H1 (cell line): ENCODE data around the gene SBF2. TPM values are rescaled to one million over a fixed set of nuclear protein-coding genes. Genes with fewer than 3 reads are reported as not detected.

Experiments
- CTCF ChIA-PET: fragments of 300-600 bp; sonication (Branson Sonifier 250); formaldehyde crosslinking; loops from one replicate; lab custom pipeline; 2021; ENCODE audit not compliant: partially characterized antibody; lab: Charles Lee
- POLR2A ChIA-PET: fragments of 300-600 bp; sonication (Branson Sonifier 250); formaldehyde crosslinking; loops from one replicate; lab custom pipeline; 2021; ENCODE audit warnings: inconsistent platforms; ENCODE audit not compliant: partially characterized antibody; lab: Charles Lee
- DNase-seq, 2 experiments: peaks; one replicate each; pipeline versions ENCODE4 v3.0.0 to v3.0.0-alpha.2; 2010 to 2022; ENCODE audit warnings: low spot score in 2 of 2, low read depth in 1 of 2, mixed read lengths in 1 of 2
- FAIRE-seq: peaks from 2 replicates; lab custom pipeline; 2011; peaks lifted over from hg19 to GRCh38; lab: Jason Lieb, UNC
- H2AFZ ChIP-seq: 2 replicates; pipeline ENCODE4 v1.8.1; 2012; ENCODE audit warnings: low read length, inconsistent platforms
- H2AK5ac ChIP-seq: 2 replicates; pipeline ENCODE4 v1.6.1; 2013; ENCODE audit warnings: low read depth, low read length
- H2BK120ac ChIP-seq: replicated peaks from 2 replicates; pipeline ENCODE3; 2013; ENCODE audit warnings: low read depth, low read length, inconsistent platforms
- H2BK12ac ChIP-seq: 2 replicates; pipeline ENCODE4 v1.6.1; 2013; ENCODE audit warnings: low read depth, low read length
- H2BK15ac ChIP-seq: 2 replicates; pipeline ENCODE4 v1.6.1; 2013; ENCODE audit warnings: low read length
- H2BK20ac ChIP-seq: 2 replicates; pipeline ENCODE4 v1.6.1; 2013; ENCODE audit warnings: low read length
- H2BK5ac ChIP-seq: 2 replicates; pipeline ENCODE4 v1.6.1; 2013; ENCODE audit warnings: low read depth, low read length
- H3K14ac ChIP-seq: 2 replicates; pipeline ENCODE4 v1.6.1; 2013; ENCODE audit warnings: inconsistent platforms; ENCODE audit not compliant: insufficient read length
- H3K18ac ChIP-seq: 2 replicates; pipeline ENCODE4 v1.6.1; 2013; ENCODE audit warnings: low read length; ENCODE audit errors: extremely low read depth
- H3K23ac ChIP-seq: 2 replicates; pipeline ENCODE4 v1.6.1; 2013; ENCODE audit warnings: inconsistent platforms; ENCODE audit not compliant: insufficient read length
- H3K23me2 ChIP-seq: 2 replicates; pipeline ENCODE4 v1.6.1; 2013; ENCODE audit warnings: low read depth, low read length
- H3K27ac ChIP-seq: 2 replicates; pipeline ENCODE4 v1.6.1; 2011; ENCODE audit warnings: low read depth, low read length, inconsistent platforms
- H3K27me3 ChIP-seq, 4 experiments: replicated peaks in 1 of 4; 1 replicate in 1 of 4; 2 replicates in 3 of 4; pipeline versions ENCODE4 v1.6.1 to v1.8.1; 2011 to 2013; ENCODE audit warnings: low read length in 3 of 4, mild to moderate bottlenecking in 3 of 4, inconsistent platforms in 2 of 4, mixed read lengths in 2 of 4, moderate library complexity in 1 of 4; ENCODE audit not compliant: control insufficient read depth in 3 of 4, insufficient read depth in 3 of 4; ENCODE audit errors: extremely low read depth in 1 of 4
- H3K36me3 ChIP-seq, 4 experiments: 2 replicates each; pipeline versions ENCODE4 v1.6.1 to v1.8.1; 2011 to 2013; ENCODE audit warnings: mild to moderate bottlenecking in 4 of 4, low read length in 3 of 4, moderate library complexity in 2 of 4, control low read depth in 1 of 4, inconsistent platforms in 1 of 4; ENCODE audit not compliant: insufficient read depth in 4 of 4, control insufficient read depth in 2 of 4
- H3K4ac ChIP-seq: replicated peaks from 2 replicates; pipeline ENCODE3; 2013; ENCODE audit warnings: low read length, low read depth, mixed read lengths, inconsistent platforms; ENCODE audit not compliant: insufficient read length
- H3K4me1 ChIP-seq, 4 experiments: replicated peaks in 1 of 4; 1 replicate in 1 of 4; 2 replicates in 3 of 4; pipeline versions ENCODE4 v1.6.1 to v1.8.1; 2011 to 2013; ENCODE audit warnings: low read length in 3 of 4, inconsistent platforms in 2 of 4, mixed read lengths in 1 of 4; ENCODE audit not compliant: insufficient read depth in 4 of 4, control insufficient read depth in 3 of 4
- H3K4me2 ChIP-seq, 2 experiments: 2 replicates each; pipeline versions ENCODE4 v1.6.1 to v1.8.1; 2011 to 2013; ENCODE audit warnings: low read depth in 2 of 2, low read length in 2 of 2, control low read depth in 1 of 2, inconsistent platforms in 1 of 2, mild to moderate bottlenecking in 1 of 2; ENCODE audit not compliant: insufficient read depth in 1 of 2
- H3K4me3 ChIP-seq, 4 experiments: fragments of 200-600, 300-600 bp in 1 of 4; sonication (generic), shearing (Covaris generic), sonication (Bioruptor Twin) in 1 of 4; 2 replicates each; pipeline versions ENCODE4 v1.5.1 to v1.8.1; 2011 to 2016; ENCODE audit warnings: low read length in 4 of 4, low read depth in 3 of 4, control low read depth in 2 of 4, inconsistent platforms in 2 of 4, mild to moderate bottlenecking in 2 of 4, mixed read lengths in 1 of 4, moderate library complexity in 1 of 4; ENCODE audit not compliant: insufficient read depth in 2 of 4; ENCODE audit errors: extremely low read depth in 1 of 4
- H3K56ac ChIP-seq: replicated peaks from 2 replicates; pipeline ENCODE3; 2013; ENCODE audit warnings: low read depth, mild to moderate bottlenecking, mixed read lengths, low read length, inconsistent platforms; ENCODE audit not compliant: insufficient read length
- H3K79me1 ChIP-seq: 2 replicates; pipeline ENCODE4 v1.6.1; 2013; ENCODE audit warnings: low read depth, low read length, control low read depth
- H3K79me2 ChIP-seq, 2 experiments: 2 replicates each; pipeline versions ENCODE4 v1.6.1 to v1.8.1; 2012 to 2013; ENCODE audit warnings: low read length in 2 of 2, mild to moderate bottlenecking in 2 of 2, inconsistent platforms in 1 of 2; ENCODE audit not compliant: insufficient read depth in 2 of 2, control insufficient read depth in 1 of 2
- H3K9ac ChIP-seq, 4 experiments: replicated peaks in 1 of 4; 1 replicate in 1 of 4; 2 replicates in 3 of 4; pipeline versions ENCODE4 v1.6.1 to v1.8.1; 2011 to 2013; ENCODE audit warnings: low read depth in 3 of 4, low read length in 3 of 4, control low read depth in 2 of 4, mild to moderate bottlenecking in 2 of 4, moderate library complexity in 2 of 4, inconsistent platforms in 1 of 4; ENCODE audit errors: extremely low read depth in 1 of 4
- H3K9me3 ChIP-seq, 2 experiments: 2 replicates each; pipeline versions ENCODE4 v1.6.1 to v1.8.1; 2012 to 2013; ENCODE audit warnings: mild to moderate bottlenecking in 2 of 2, moderate library complexity in 2 of 2, control low read depth in 1 of 2, inconsistent platforms in 1 of 2, low read depth in 1 of 2, low read length in 1 of 2, mixed read lengths in 1 of 2; ENCODE audit not compliant: insufficient read depth in 2 of 2
- H4K20me1 ChIP-seq, 2 experiments: replicated peaks in 1 of 2; 2 replicates each; pipeline versions ENCODE3 to v1.8.1; 2011 to 2013; ENCODE audit warnings: inconsistent platforms in 2 of 2, low read length in 2 of 2, mild to moderate bottlenecking in 1 of 2; ENCODE audit not compliant: insufficient read depth in 2 of 2, control insufficient read depth in 1 of 2
- H4K5ac ChIP-seq: 2 replicates; pipeline ENCODE4 v1.6.1; 2013; ENCODE audit warnings: low read length, low read depth, mixed read lengths, inconsistent platforms; ENCODE audit not compliant: insufficient read length
- H4K8ac ChIP-seq: 2 replicates; pipeline ENCODE4 v1.8.0; 2013; ENCODE audit warnings: mild to moderate bottlenecking, moderate library complexity, low read length, inconsistent platforms; ENCODE audit not compliant: insufficient read depth; ENCODE audit errors: extremely low read depth
- H4K91ac ChIP-seq: replicated peaks from 2 replicates; pipeline ENCODE3; 2013; ENCODE audit warnings: low read length, mixed read lengths, inconsistent platforms; ENCODE audit not compliant: insufficient read length
- CHD2 ChIP-seq: IDR thresholded peaks from 2 replicates; pipeline ENCODE4 v1.6.1; 2012; ENCODE audit warnings: low read length, improper control_type of control experiment
- FOSL1 ChIP-seq: IDR thresholded peaks from 2 replicates; pipeline ENCODE4 v1.6.1; 2011; ENCODE audit warnings: mild to moderate bottlenecking, low read depth, low read length, moderate library complexity; ENCODE audit not compliant: insufficient read depth
- GTF2F1 ChIP-seq: IDR thresholded peaks from 2 replicates; pipeline ENCODE4 v1.6.1; 2012; ENCODE audit warnings: low read depth, low read length, improper control_type of control experiment, borderline replicate concordance
- JUN ChIP-seq: IDR thresholded peaks from 2 replicates; pipeline ENCODE4 v1.6.1; 2011; ENCODE audit warnings: low read depth, mild to moderate bottlenecking, improper control_type of control experiment, low read length
- KDM1A ChIP-seq: fragments of 200-600, 300-600 bp; sonication (generic); IDR thresholded peaks from 2 replicates; pipeline ENCODE4 v1.7.1; 2016; ENCODE audit warnings: mild to moderate bottlenecking, low read length, borderline replicate concordance
- NANOG ChIP-seq: IDR thresholded peaks from 2 replicates; pipeline ENCODE4 v1.6.1; 2011; ENCODE audit warnings: low read length, low read depth, mild to moderate bottlenecking, inconsistent platforms; ENCODE audit not compliant: insufficient read depth, poor library complexity, severe bottlenecking
- SIN3A ChIP-seq, 2 experiments: IDR thresholded peaks in 1 of 2; conservative IDR thresholded peaks in 1 of 2; 2 replicates each; pipeline ENCODE4 v1.6.1; 2011 to 2012; ENCODE audit warnings: low read length in 2 of 2, improper control_type of control experiment in 1 of 2, low read depth in 1 of 2, mild to moderate bottlenecking in 1 of 2
- SP1 ChIP-seq: IDR thresholded peaks from 2 replicates; pipeline ENCODE4 v1.6.1; 2011; ENCODE audit warnings: low read depth, low read length
- SP4 ChIP-seq: IDR thresholded peaks from 2 replicates; pipeline ENCODE4 v1.6.1; 2012; ENCODE audit warnings: low read length, inconsistent platforms
- SUZ12 ChIP-seq: fragments of 200-600 bp; sonication (generic); IDR thresholded peaks from 2 replicates; pipeline ENCODE4 v1.6.1; 2012; ENCODE audit warnings: mild to moderate bottlenecking, inconsistent platforms, low read length, moderate library complexity, mixed read lengths
- TCF12 ChIP-seq: IDR thresholded peaks from 2 replicates; pipeline ENCODE4 v1.6.1; 2011; ENCODE audit warnings: low read depth, mild to moderate bottlenecking, low read length
- YY1 ChIP-seq: IDR thresholded peaks from 2 replicates; pipeline ENCODE4 v1.6.1; 2011; ENCODE audit warnings: low read depth, mild to moderate bottlenecking, low read length
- polyA plus RNA-seq, 7 experiments: library from polyadenylated mRNA; depleted of rRNA in 3 of 7; stranded (reverse) in 5 of 7; unstranded in 2 of 7; fragments of >200 nt in 5 of 7; fragments of 200-250 nt in 2 of 7; gene quantifications; 1 replicate in 5 of 7; 2 replicates in 1 of 7; 4 replicates in 1 of 7; pipeline versions ENCODE4 v1.2.1 to v1.2.3, GENCODE V29; 2011 to 2013; ENCODE audit warnings: missing spikeins in 2 of 7, mixed read lengths in 2 of 7
- total RNA-seq: library from RNA; stranded (reverse); fragmentation: NEBNext Ultra II Directional; extraction: Animal tissue kit (Norgen Biotek cat#: 25700); gene quantifications from 2 replicates; pipeline ENCODE4 v1.2.1, GENCODE V29; 2021
- TF ChIP-seq, protein P1 (sequence below): IDR thresholded peaks from 2 replicates; pipeline ENCODE4 v1.6.1; 2011; ENCODE audit warnings: low read length, improper control_type of control experiment
- TF ChIP-seq, protein P2 (sequence below): IDR thresholded peaks from 2 replicates; pipeline ENCODE4 v1.6.1; 2012; ENCODE audit warnings: inconsistent platforms

Gene SBF2
- total and polyA plus RNA-seq, 2 of the 8 experiments (the other 6 are each of a cell fraction or from before 2014, with no cell fraction given) = 36.7 to 50.5 TPM

DNA sequence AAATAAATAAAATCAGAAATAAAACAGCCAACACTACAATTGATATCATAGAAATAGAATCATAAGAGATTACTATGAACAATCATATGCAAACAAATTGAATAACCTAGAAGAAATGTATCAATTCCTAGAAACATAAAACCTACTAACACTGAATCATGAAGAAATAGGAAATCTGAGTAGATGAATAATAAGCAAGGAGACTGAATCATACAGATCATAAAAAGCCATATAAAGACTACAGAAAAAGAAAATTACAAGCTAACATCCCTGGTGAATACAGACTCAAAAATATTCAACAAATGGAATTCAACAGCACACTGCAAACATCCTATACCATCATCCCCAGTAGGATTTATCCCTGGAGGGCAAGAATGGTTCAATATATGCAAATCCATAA is 135.6 kb downstream of the SBF2 start:
- DNase-seq (no peak), FAIRE-seq (no peak)
- Histone ChIP-seq H4K91ac (no peak overlapping the region), H2AK5ac (no peak overlapping the region), H2AFZ (no peak overlapping the region), H2BK12ac (no peak overlapping the region), H2BK20ac (no peak overlapping the region), H2BK15ac (no peak overlapping the region), H3K14ac (no peak overlapping the region), H3K18ac (no peak overlapping the region), H3K27me3 (no peaks in the 10 kb centered on the region), H2BK120ac (no peak overlapping the region), H3K79me2 (peaks cover 0 to 8% of the 10 kb centered on the region in 2 experiments; a peak in 1 of 4 replicates), H3K56ac (no peak overlapping the region), H3K9me3 (peaks cover 2 to 7% of the 10 kb centered on the region in 2 experiments; a peak in 1 of 4 replicates), H4K20me1 (no peaks in the 10 kb centered on the region), H4K8ac (no peak overlapping the region), H3K4me3 (no peak overlapping the region), H3K4ac (no peak overlapping the region), H3K4me1 (0 out of 7 replicates have a peak, but pooled peaks cover 0 to 2% (median 0%) of the 10 kb centered on the region in 4 experiments), H3K79me1 (no peaks in the 10 kb centered on the region; the same call in none of the 2 replicates), H3K9ac (no peak overlapping the region), H3K23me2 (0 out of 2 replicates have a peak, but pooled peaks cover 2% of the 10 kb centered on the region), H3K23ac (no peak overlapping the region), H4K5ac (no peak overlapping the region), H3K4me2 (no peak overlapping the region), H3K36me3 (no peaks in the 10 kb centered on the region), H2BK5ac (no peak overlapping the region), H3K27ac (no peak overlapping the region)
- ChIA-PET CTCF (no interaction called here), POLR2A (interaction anchor here (1.4 kb wide), 1 partner anchor 146 kb away, joined by 4 read pairs; no protein-coding TSS in a partner anchor)
- TF ChIP-seq TCF12 (no peak), CHD2 (no peak), SIN3A (conservative IDR thresholded peaks at IDR 0.05 in 1 of 2, IDR thresholded peaks at IDR 0.05 in 1 of 2; ENCODE audit: low read depth in 1 of 2, low read length in 2 of 2) (no peak), FOSL1 (no peak), JUN (no peak), YY1 (no peak), SP1 (no peak), SUZ12 (no peak), NANOG (no peak), KDM1A (no peak), SP4 (no peak), GTF2F1 (no peak)
- TF ChIP-seq, protein P1, sequence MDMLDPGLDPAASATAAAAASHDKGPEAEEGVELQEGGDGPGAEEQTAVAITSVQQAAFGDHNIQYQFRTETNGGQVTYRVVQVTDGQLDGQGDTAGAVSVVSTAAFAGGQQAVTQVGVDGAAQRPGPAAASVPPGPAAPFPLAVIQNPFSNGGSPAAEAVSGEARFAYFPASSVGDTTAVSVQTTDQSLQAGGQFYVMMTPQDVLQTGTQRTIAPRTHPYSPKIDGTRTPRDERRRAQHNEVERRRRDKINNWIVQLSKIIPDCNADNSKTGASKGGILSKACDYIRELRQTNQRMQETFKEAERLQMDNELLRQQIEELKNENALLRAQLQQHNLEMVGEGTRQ = no peak
- TF ChIP-seq, protein P2, sequence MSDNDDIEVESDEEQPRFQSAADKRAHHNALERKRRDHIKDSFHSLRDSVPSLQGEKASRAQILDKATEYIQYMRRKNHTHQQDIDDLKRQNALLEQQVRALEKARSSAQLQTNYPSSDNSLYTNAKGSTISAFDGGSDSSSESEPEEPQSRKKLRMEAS = no peak
